Stimulated activated CD8-positive, alpha-beta memory T cell treated with anti-CD3 and anti-CD28 coated beads, Interleukin-12 subunit alpha, Interleukin-12 subunit beta, amount 100 ng/mL, for 4 hours (primary cell): ENCODE results near the gene SOX15.
"Not testable (repeated sequence)": the region's sequence is repeated elsewhere in the genome, so short reads cannot be mapped to it uniquely, and the experiment has no call there.

Experiments used
- DNase-seq: peaks from one replicate; pipeline ENCODE4 v3.0.0-alpha.2; 2020; ENCODE audit warnings: low read depth

The SOX15 gene

GRCh38 chr17:7589891-7590691 is at the start of gene SOX15:
TSS of gene SOX15 (minus strand) at chr17:7590094. CDS start at chr17:7589676, 418 bp downstream.
- DNase-seq, result no peak

DNA sequence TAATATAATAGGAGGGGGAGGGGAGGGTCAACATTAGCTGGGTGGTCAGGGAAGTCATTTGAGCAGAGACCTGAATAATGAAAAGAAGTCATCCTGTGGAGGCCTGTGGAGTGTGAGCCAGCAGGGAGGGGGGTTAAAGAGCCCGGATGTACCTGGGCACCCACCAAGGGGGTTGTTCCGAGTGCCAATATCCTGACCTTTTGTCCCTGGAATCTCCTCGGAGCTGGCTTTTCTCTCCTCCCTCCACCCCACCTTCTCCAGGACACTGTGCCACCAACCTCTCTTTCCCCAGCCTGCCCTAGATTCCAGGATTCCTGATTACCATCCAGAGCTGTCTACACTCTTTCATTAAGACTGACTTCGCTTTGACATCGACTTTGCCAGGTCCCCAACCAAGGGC is 46.3 kb upstream of the SOX15 start:
- DNase-seq, result no peak

DNA sequence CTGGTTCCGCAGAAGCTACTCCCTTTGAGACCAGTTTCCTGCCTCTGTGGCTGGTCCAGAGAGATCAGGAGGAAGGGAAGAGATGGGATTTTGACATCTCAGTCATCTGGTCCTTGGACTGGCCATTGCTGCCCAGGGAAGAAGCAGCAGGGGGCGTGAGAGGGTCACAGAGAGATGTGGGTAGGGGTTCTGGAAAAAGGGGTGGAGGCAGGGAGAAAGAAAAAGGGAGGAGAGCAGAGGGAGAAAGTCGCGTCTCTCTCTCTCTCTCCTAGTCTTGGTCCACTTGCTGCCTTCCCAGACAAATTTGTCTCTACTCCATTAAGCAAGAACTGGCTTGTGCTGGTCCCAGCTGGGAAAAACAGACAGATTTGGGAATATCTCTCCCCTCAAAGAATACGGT is 44.5 kb upstream of the SOX15 start:
- DNase-seq, result no peak

- no peak for DNase-seq
Observed at GRCh38 chr17:7633093-7633492, 43.2 kb upstream of the SOX15 start.

DNA sequence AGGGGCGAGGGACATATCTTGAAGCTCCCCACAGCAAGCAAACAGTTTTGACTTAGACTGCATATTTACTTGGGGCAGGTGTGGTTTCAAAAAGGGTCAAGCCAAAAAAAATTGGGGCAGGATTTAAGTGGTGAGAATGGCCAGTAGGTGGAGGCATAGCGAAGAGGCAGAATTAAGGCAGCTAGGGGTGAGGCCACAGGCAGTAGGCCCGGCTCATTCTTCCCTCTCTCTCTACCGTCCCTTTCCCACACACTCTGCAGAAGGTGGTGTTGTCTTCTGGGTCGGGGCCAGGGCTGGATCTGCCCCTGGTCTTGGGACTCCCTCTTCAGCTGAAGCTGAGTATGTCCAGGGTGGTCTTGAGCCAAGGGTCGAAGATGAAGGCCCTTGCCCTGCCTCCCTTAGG is 42.6 kb upstream of the SOX15 start:
- no peak for DNase-seq

- DNase-seq, result no peak
Observed at GRCh38 chr17:7631398-7632380, 41.8 kb upstream of the SOX15 start.

- no peak for DNase-seq
Observed at GRCh38 chr17:7629939-7630571, 40.2 kb upstream of the SOX15 start, which contains the start of gene SHBG. TSS of gene SHBG (plus strand) at chr17:7630135. CDS start at chr17:7630173, 38 bp downstream.

- peak; percentile 78 for DNase-seq
Observed at GRCh38 chr17:7627250-7628121, 37.6 kb upstream of the SOX15 start, which contains the start of gene SAT2. TSS of gene SAT2 (minus strand) at chr17:7627821. CDS start at chr17:7627635, 186 bp downstream.

GRCh38 chr17:7626956-7627249 is 37.0 kb upstream of the SOX15 start:
- DNase-seq, result no peak

DNA sequence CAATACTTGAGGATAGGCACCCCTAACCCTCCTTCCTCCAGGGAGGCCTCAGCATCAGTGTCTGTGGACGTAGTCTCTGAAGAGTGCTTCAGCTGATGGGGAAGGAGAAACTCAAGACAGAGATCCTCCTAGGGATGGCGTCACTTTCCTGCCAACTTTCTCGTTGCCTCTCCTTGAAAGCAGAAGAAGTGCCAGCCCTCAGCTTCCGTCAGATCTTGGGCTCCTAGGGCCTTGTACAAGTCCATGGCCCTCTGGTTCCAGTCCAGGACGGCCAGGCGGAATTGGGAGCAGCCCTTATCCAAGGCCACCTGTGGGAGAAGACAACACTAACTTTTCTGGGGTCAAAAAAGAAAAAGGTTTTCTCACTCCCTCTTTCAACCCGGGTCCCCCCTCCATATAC is 36.4 kb upstream of the SOX15 start:
- no peak for DNase-seq

DNA sequence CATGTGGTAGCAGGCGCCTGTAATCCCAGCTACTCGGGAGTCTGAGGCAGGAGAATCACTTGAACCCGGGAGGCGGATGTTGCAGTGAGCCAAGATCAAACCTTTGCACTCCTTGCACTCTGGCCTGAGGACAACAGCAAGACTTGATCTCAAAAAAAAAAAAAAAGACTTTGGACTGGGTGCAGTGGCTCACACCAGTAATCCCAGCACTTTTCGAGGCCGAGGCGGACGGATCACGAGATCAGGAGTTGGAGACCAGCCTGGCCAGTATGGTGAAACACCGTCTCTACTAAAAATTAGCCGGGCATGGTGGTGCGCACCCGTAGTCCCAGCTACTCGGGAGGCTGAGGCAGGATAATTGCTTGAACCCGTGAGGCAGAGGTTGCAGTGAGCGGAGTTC is 35.9 kb upstream of the SOX15 start:
- not testable (repeated sequence) for DNase-seq

DNA sequence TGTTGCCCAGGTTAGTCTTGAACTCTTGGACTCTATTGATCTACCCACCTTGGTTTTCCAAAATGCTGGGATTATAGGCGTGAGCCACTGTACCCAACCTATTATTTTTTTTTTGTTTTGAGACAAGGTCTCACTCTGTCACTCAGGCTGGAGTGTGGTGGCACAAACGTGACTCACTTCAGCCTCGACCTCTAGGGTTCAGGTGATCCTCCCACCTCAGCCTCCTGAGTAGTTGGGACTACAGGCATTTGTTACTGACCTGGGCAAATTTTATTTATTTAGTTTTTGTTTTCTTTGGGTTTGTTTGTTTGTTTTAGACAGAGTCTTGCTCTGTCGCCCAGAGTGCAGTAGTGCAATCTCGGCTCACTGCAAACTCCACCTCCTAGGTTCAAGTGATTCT is 33.8 kb upstream of the SOX15 start:
- no peak for DNase-seq

- DNase-seq, result no peak
Observed at GRCh38 chr17:7620835-7621234, 30.9 kb upstream of the SOX15 start.

DNA sequence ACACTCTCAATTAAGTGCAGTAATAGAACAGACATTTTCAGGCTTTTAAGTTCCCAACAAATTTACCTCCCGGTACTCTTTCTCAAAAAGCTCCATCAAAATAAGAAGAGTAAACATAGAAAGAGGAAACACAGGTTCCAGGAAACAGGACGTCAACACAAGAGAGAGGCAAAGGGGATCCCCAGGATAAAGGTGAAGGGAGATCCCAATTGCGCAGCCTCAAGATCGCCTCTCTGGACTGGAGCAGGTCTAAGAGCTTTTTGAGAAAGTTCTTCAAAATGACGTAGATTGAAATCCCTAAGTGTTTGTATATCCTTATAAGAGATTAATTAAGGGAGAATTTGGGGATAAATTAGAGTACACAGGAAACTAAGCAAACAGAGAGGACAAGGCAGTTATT is 28.7 kb upstream of the SOX15 start:
- DNase-seq, result no peak

DNA sequence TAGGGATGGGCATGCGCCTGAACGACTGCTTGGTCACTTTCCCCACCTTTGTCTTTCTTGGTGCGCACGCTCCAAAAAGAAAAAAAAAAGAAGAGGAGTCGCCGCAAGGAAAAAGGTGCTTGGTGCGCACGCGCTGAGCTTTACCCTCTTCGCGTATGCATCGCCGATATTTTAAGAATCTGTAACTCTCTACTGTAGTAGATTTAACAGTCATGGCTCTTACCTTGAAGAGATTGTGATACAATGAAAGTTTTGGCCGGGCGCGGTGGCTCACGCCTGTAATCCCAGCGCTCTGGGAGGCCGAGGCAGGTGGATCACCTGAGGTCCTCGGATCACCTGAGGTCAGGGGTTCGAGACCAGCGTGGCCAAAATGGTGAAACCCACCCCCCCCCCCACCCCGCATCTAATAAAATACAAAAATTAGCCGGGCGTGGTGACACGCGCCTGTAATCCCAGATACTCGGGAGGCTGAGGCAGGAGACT is 25.4 kb upstream of the SOX15 start:
- DNase-seq, result no peak

DNA sequence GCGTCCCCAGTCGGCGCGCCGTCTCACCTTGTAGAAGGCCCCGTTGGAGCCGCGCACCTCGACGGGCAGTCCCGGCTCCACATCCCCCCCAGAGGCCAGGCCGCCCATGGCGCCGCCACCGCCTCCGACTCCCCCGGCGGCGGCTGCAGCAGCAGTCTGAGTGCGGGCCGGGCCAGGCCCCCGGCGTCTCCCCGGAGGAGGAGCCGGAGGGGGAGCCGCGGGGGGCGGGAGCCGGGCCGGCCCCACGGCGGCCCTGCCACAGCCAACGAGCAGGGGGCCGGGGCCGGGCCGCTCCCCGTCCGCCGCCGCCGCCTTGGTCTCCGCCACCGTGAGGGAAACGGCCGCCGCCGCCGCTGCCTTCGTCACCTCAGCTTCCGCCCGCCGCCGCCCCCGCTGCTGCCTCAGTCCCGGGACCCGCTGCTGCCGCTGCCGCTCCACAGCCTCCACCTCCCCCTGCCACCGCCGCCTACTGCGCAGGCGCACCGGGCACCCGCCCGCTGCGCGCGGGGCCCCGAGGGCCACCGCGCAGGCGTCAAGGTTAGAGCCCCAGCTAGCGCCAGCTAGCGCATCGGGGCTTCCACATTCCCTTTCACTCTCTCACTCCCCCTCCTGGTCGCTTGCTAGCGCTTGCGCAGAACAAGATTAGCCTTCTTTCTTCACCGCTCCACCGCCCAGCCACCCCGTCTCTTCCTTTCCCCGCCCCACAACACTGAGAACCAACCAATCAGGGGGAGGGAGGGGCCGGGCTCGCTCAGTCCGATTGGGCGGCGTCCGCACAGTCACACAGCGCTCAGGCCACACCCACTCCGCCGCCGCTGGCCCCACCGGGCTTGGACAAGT is 24.8 kb upstream of the SOX15 start, which contains the start of gene FXR2:
FXR2 (minus strand) TSS at position 473 of the 840 bp plus-strand sequence; CDS start at position 108, 365 bp downstream.
- DNase-seq, result peak; percentile 96

DNA sequence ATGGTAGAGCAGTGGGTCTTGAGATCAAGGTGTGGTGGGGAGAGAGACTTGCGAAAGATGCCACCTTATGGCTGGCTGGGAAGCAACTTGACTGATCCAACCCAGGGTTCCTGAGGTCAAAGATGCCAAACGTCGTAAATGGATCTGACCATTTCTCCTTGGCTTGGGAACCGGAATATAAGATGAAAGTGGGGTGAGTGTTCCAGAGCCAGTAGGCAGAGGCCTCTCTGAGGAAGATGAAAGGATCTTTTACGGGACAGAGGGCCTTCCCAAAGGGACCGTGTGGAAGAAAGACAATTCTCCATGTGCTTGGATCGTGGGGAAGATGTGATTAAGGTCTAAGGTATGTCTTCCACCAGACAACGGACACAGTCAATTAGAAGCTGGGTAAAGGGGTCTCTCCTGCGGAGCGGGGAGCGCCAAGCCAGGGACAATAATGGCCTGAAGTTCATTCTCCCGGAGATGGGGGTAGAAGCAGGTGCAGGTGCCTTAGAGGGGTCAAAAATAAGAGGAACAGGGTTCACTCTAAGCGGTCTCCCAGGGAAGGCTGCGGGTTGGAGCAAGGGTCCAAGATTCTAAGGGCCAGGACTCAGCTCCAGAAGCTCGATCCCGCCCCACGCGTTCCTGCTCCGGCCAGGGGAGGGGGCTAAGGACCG is 24.0 kb upstream of the SOX15 start:
- no peak for DNase-seq

DNA sequence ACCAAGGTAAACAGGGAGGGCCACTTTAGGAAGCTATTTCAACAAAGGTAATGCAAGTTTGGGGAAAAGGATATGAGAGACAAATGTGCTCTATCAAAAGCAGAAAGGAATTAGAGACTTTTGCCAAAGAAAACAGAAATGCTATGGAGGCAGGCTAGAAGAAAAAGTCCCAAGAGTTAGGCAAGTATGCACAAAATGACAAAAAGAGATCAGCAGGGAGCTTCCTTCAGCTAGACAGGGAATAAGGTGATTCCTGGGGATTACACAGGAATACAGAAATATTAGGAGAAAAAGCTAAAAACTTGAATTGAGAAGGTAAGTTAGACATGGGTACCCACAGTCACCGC is 22.4 kb upstream of the SOX15 start:
- no peak for DNase-seq

DNA sequence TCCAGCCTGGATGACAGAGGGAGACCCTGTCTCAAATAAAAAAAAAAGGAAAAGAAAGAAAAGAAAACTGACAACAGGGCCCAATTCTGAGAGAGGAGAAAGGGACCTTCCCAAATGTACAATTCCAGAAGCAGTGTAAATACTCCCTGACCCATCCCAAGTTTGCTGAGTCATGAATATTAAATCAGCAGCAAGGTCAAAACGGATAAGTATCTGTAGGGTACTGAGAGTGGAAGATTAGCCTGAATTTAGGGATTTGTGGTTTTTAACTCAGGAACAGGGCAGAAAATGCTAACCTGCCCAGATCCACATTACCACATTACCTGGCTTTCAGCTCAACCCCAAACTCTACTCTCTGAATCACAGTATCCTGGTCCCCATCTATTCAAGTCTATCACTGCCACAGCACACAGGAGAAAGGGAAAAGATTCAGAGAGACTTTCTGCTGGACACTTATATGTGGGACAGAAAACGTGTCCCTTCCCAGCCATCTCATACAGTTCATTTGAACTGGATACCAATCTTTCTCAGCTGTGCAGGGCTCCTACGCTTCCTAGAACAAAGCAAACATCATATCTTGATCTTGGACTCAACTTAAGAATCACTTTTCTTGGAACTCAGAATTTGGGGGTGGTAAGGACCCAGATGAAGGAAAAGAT is 21.9 kb upstream of the SOX15 start:
- no peak for DNase-seq
